OCI-LY1 (cell line): ENCODE results near the gene RYR3.

Experiments used
- H2AFZ ChIP-seq: fragments of 200-600 bp; sonication (generic), shearing (Covaris generic); 2 replicates; pipeline ENCODE4 v1.6.0; 2014; ENCODE audit warnings: antibody characterized with exemption, mild to moderate bottlenecking, low read length
- H3F3A ChIP-seq: fragments of 200-600 bp; sonication (generic), shearing (Covaris generic); 2 replicates; pipeline ENCODE4 v1.6.0; 2014; ENCODE audit warnings: mild to moderate bottlenecking, antibody characterized with exemption, low read length, moderate library complexity; ENCODE audit not compliant: insufficient read depth
- H3K27ac ChIP-seq: fragments of 200-600 bp; sonication (generic); 2 replicates; pipeline ENCODE4 v1.5.1; 2014; ENCODE audit warnings: low read length, mixed run types, mild to moderate bottlenecking, low read depth; ENCODE audit not compliant: poor library complexity, severe bottlenecking
- H3K27me3 ChIP-seq: fragments of 200-600 bp; sonication (generic); 2 replicates; pipeline ENCODE4 v1.6.0; 2014; ENCODE audit warnings: antibody characterized with exemption, mild to moderate bottlenecking, low read length, moderate library complexity; ENCODE audit not compliant: insufficient read depth
- H3K36me3 ChIP-seq: fragments of 200-600 bp; sonication (generic); 2 replicates; pipeline ENCODE4 v1.6.1; 2014; ENCODE audit warnings: mild to moderate bottlenecking, antibody characterized with exemption, low read length, moderate library complexity, mixed read lengths; ENCODE audit not compliant: insufficient read depth
- H3K4me1 ChIP-seq: fragments of 200-600 bp; sonication (generic); 2 replicates; pipeline ENCODE4 v1.5.1; 2014; ENCODE audit warnings: mild to moderate bottlenecking, low read length, moderate library complexity; ENCODE audit not compliant: insufficient read depth, severe bottlenecking
- H3K4me2 ChIP-seq: fragments of 200-600 bp; sonication (generic), shearing (Covaris generic); 2 replicates; pipeline ENCODE4 v1.6.1; 2014; ENCODE audit warnings: low read length
- H3K4me3 ChIP-seq: fragments of 200-600 bp; sonication (generic); 2 replicates; pipeline ENCODE4 v1.5.1; 2014; ENCODE audit warnings: low read length, low read depth, mild to moderate bottlenecking, mixed read lengths; ENCODE audit not compliant: poor library complexity, severe bottlenecking
- H3K79me2 ChIP-seq: fragments of 200-600 bp; shearing (Covaris generic); 2 replicates; pipeline ENCODE4 v1.6.1; 2016; ENCODE audit warnings: mixed run types, low read length, mixed read lengths; ENCODE audit not compliant: insufficient read depth
- H3K9ac ChIP-seq: fragments of 200-600 bp; sonication (generic), shearing (Covaris generic); 2 replicates; pipeline ENCODE4 v1.6.1; 2014; ENCODE audit warnings: mild to moderate bottlenecking, low read length, mixed read lengths
- H3K9me2 ChIP-seq: fragments of 200-600 bp; sonication (generic), shearing (Covaris generic); 2 replicates; pipeline ENCODE4 v1.6.1; 2014; ENCODE audit warnings: low read depth, mild to moderate bottlenecking, low read length, mixed read lengths
- H3K9me3 ChIP-seq: fragments of 200-600 bp; shearing (Covaris generic); 2 replicates; pipeline ENCODE4 v1.6.1; 2014; ENCODE audit warnings: low read length, mixed read lengths
- H4K20me1 ChIP-seq: fragments of 200-600 bp; sonication (generic), shearing (Covaris generic); 2 replicates; pipeline ENCODE4 v1.6.0; 2016; ENCODE audit warnings: mild to moderate bottlenecking, low read length; ENCODE audit not compliant: insufficient read depth
- EZH2 ChIP-seq: fragments of 200-600 bp; sonication (generic), shearing (Covaris generic); IDR thresholded peaks from 2 replicates; pipeline ENCODE4 v1.8.0; 2017; ENCODE audit warnings: borderline replicate concordance, mixed run types, mild to moderate bottlenecking, antibody characterized with exemption, low read length, moderate library complexity, mixed read lengths
- TF ChIP-seq, protein P1 (sequence below): fragments of 200-600 bp; sonication (generic), shearing (Covaris generic); IDR thresholded peaks from 2 replicates; pipeline ENCODE4 v1.5.1; 2017; ENCODE audit warnings: mild to moderate bottlenecking, antibody characterized with exemption, low read length, moderate library complexity, mixed read lengths

Gene RYR3

DNA sequence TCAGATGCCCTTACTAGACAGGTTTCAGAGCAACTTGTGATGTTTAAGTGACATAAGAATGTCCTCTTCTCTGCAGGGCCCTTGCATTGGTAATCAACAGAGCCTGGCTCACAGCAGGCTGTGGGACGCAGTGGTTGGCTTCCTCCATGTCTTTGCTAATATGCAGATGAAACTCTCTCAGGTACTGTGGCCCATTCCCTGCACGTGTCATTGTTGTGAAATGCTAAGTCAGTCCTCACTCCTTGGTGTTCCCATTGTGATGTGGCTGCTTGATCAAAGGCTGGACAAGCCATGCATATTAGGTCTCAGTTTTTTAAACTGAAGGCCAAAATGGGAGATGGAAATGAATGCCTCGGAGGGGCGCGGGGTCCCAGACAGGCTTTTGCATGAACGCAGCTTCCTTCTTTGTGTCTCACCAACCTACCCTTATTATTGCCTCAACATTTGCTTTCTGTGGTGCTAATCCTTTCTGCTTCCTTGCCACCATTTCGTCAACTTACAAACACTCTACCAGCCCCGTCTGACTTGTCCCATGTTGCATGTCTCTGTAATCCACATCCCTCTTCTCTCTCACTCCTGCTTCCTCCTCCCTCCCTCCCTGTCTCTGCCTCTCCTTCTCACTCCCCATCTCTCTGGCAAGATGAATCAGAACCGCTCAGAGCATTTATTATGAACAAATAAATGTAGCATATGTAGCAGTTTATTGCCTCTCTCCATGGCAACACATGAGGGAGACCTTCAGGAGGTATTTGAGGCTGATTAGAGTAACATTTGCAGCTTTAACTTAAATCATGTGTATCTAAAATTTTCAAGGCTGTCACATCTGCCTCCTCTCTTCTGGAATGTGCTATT, 524.4 kb downstream of the RYR3 start:
- TF ChIP-seq EZH2 = no peak
- TF ChIP-seq, protein P1, sequence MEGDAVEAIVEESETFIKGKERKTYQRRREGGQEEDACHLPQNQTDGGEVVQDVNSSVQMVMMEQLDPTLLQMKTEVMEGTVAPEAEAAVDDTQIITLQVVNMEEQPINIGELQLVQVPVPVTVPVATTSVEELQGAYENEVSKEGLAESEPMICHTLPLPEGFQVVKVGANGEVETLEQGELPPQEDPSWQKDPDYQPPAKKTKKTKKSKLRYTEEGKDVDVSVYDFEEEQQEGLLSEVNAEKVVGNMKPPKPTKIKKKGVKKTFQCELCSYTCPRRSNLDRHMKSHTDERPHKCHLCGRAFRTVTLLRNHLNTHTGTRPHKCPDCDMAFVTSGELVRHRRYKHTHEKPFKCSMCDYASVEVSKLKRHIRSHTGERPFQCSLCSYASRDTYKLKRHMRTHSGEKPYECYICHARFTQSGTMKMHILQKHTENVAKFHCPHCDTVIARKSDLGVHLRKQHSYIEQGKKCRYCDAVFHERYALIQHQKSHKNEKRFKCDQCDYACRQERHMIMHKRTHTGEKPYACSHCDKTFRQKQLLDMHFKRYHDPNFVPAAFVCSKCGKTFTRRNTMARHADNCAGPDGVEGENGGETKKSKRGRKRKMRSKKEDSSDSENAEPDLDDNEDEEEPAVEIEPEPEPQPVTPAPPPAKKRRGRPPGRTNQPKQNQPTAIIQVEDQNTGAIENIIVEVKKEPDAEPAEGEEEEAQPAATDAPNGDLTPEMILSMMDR = no peak
- no peak overlapping the region for H3K4me3 ChIP-seq
- no peaks in the 10 kb centered on the region for H3K9me3 ChIP-seq
- H3K9ac ChIP-seq = no peak overlapping the region
- no peaks in the 10 kb centered on the region for H3K4me1 ChIP-seq
- H3K27ac ChIP-seq = no peak overlapping the region
- no peak overlapping the region for H3K4me2 ChIP-seq
- no peak overlapping the region for H2AFZ ChIP-seq
- no peaks in the 10 kb centered on the region for H3K27me3 ChIP-seq
- H3F3A ChIP-seq = no peaks in the 10 kb centered on the region
- no peaks in the 10 kb centered on the region for H3K9me2 ChIP-seq
- no peaks in the 10 kb centered on the region for H3K36me3 ChIP-seq
- H4K20me1 ChIP-seq = no peaks in the 10 kb centered on the region
- no peaks in the 10 kb centered on the region for H3K79me2 ChIP-seq

DNA sequence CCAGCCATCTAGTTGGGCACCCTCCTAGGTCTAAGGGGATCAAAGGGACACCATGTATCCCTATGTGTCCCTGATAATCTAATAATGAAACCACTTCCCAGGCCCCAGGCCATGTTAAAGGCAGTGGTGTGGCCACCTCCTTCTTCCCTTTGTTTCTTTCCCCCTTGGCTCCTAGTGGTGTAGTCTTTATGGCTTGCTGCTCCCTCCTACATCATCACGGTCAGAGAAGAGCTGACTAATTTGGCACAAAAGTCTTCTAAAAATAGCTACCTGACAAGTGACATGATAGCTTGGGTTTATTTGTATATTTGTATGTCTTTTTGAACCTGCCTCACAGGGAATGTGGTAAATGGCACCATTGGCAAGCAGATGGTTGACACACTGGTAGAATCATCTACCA, 526.5 kb downstream of the RYR3 start:
- Histone ChIP-seq H3K9me3 (no peaks in the 10 kb centered on the region), H3K27me3 (no peaks in the 10 kb centered on the region), H3K27ac (no peak overlapping the region), H3K9me2 (no peaks in the 10 kb centered on the region), H4K20me1 (no peaks in the 10 kb centered on the region), H3K4me2 (no peak overlapping the region), H3F3A (no peaks in the 10 kb centered on the region), H3K36me3 (no peaks in the 10 kb centered on the region), H3K4me1 (no peaks in the 10 kb centered on the region), H3K79me2 (no peaks in the 10 kb centered on the region), H3K9ac (no peak overlapping the region), H2AFZ (no peak overlapping the region), H3K4me3 (no peak overlapping the region)
- TF ChIP-seq, protein P1 = no peak
- TF ChIP-seq EZH2 = no peak

DNA sequence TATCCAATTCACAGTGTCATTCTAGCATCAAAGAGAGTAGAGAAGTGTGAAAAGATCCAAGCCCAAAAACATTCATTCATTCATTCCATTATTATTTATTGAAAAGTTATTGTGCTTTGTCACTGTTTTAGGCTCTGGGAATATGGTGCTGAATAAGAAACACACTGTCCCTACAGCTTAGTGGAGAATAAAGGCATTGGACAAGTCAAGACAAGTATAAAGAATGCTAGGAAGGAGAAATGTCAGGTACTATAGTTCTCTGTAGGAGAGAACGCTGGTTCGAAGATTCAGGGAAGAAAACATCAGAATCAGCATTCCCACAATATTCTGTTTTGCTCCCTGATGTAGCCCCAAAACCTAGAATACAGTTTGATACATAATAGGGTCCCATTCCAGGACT, 528.8 kb downstream of the RYR3 start:
- no peaks in the 10 kb centered on the region for H3K4me1 ChIP-seq

More for the DNA sequence above, 528.8 kb downstream of the RYR3 start:
- no peak for TF ChIP-seq EZH2
- TF ChIP-seq, protein P1 = no peak
- H2AFZ ChIP-seq = no peak overlapping the region
- H3K36me3 ChIP-seq = no peaks in the 10 kb centered on the region
- no peaks in the 10 kb centered on the region for H3K9me3 ChIP-seq
- no peak overlapping the region for H3K27ac ChIP-seq
- H3K9me2 ChIP-seq = no peaks in the 10 kb centered on the region
- H3K27me3 ChIP-seq = no peaks in the 10 kb centered on the region
- no peak overlapping the region for H3K4me3 ChIP-seq
- H3K79me2 ChIP-seq = no peaks in the 10 kb centered on the region
- H3K4me2 ChIP-seq = no peak overlapping the region
- no peak overlapping the region for H3K9ac ChIP-seq
- H4K20me1 ChIP-seq = no peaks in the 10 kb centered on the region
- no peaks in the 10 kb centered on the region for H3F3A ChIP-seq
